HUDEP-2 (cell line): ENCODE data around the gene CRYZL1.

Source experiments
- DNase-seq, 76 experiments: peaks; one replicate each; lab custom pipeline; 2025; ENCODE audit not compliant: unreplicated experiment in 76 of 76; lab: John Stamatoyannopoulos, UW

CRYZL1 gene

DNA sequence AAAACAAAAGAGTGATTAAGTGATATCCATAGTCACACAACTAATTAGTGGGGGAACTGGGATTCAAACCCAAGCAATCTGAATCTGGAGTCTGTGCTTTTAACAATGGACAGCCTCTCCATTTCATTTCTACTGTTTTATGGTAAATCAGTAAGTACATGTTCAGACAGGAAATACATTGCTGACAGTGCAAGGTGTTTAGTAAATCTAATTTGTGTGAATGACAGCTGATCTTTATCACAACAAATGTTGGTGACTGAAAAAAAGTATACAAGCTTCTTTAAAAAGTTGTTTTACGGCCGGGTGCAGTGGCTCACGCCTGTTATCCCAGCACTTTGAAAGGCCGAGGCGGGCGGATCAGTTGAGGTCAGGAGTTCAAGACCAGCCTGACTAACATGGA is 73.6 kb downstream of the CRYZL1 start:
- DNase-seq = no peak

GRCh38 chr21:33566514-33566913 is 75.0 kb downstream of the CRYZL1 start:
- DNase-seq = no peak

GRCh38 chr21:33562389-33562788 is 79.2 kb downstream of the CRYZL1 start:
- no peak for DNase-seq

DNA sequence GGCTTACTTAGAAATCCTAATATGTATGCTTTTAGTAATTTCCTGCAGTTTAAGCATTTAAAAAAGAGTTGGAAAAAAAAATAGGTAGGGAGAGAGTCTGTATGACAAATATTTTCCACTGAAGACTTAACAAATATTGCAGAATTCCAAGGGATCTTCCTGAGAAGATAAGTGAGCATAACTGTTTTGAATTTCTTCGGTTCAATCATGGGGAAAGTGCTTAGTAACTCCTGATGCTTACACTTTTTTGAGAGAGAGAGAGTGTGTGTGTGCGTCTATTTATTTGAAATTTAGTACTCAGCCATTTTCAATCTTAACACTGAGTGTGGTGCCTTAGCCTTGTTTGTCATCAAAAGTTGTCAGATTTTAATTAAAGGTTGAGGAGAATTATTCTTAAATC is 80.2 kb downstream of the CRYZL1 start:
- no peak for DNase-seq

DNA sequence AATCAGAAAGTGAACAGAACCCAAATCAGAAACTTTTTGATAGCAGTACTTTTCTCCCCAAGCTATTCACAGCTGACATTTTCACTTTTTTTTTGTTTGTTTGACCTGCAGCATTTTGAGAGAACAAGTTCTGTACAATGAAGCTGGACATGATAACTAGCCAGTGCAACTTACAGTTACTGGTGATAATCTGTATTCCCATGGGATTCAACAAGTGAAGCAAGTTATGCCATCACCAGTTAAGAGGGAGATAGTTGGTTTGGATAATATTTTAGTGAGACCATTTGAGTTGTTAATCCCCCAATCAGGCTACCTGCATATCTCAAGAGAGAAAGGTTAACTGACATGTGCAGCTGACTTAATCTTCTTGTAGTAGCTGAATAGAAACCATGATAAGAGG is 80.6 kb downstream of the CRYZL1 start:
- no peak for DNase-seq

GRCh38 chr21:33559813-33560212 is 81.7 kb downstream of the CRYZL1 start:
- DNase-seq = no peak

- DNase-seq = no peak
These were observed 82.6 kb downstream of the CRYZL1 start for GRCh38 chr21:33558777-33559421.

GRCh38 chr21:33557447-33557846 is 84.1 kb downstream of the CRYZL1 start:
- DNase-seq = no peak

GRCh38 chr21:33554982-33555344 is 86.6 kb downstream of the CRYZL1 start:
- no peak for DNase-seq

- no peak for DNase-seq
These were observed 87.1 kb downstream of the CRYZL1 start for GRCh38 chr21:33554236-33554981.

- DNase-seq = no peak
These were observed 88.4 kb downstream of the CRYZL1 start for GRCh38 chr21:33552999-33553598.

DNA sequence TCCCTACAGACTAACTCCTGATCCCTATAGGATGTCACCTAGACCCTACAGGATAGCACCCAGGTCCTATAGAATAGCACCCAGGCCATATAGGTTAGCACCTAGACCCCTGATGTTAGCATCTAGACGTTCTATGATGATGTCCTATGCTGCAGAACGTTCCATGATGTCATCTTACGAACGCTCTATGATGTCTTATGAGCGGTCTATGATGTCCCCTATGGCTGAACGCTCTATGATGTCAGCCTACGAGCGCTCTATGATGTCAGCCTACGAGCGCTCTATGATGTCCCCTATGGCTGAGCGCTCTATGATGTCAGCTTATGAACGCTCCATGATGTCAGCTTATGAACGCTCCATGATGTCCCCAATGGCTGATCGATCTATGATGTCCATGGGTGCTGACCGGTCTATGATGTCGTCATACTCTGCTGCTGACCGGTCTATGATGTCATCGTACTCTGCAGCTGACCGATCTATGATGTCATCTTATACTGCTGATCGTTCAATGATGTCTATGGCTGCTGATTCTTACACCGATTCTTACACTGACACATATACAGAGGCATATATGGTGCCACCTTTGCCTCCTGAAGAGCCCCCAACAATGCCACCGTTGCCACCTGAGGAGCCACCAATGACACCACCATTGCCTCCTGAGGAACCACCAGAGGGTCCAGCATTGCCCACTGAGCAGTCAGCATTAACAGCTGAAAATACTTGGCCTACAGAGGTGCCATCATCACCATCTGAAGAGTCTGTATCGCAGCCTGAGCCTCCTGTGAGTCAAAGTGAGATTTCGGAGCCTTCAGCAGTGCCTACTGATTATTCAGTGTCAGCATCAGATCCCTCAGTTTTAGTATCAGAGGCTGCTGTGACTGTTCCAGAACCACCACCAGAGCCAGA is 89.2 kb downstream of the CRYZL1 start:
- DNase-seq = no peak

- no peak for DNase-seq
These were observed 89.9 kb downstream of the CRYZL1 start for GRCh38 chr21:33551664-33552063.

DNA sequence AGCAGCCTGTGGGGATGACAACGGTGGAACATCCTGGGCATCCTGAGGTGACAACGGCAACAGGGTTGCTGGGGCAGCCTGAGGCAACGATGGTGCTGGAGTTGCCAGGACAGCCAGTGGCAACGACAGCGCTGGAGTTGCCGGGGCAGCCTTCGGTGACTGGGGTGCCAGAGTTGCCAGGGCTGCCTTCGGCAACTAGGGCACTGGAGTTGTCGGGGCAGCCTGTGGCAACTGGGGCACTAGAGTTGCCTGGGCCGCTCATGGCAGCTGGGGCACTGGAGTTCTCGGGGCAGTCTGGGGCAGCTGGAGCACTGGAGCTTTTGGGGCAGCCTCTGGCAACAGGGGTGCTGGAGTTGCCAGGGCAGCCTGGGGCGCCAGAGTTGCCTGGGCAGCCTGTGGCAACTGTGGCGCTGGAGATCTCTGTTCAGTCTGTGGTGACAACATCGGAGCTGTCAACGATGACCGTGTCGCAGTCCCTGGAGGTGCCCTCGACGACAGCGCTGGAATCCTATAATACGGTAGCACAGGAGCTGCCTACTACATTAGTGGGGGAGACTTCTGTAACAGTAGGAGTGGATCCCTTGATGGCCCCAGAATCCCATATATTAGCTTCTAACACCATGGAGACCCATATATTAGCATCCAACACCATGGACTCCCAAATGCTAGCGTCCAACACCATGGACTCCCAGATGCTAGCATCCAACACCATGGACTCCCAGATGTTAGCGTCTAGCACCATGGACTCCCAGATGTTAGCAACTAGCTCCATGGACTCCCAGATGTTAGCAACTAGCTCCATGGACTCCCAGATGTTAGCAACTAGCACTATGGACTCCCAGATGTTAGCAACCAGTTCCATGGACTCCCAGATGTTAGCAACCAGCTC is 90.5 kb downstream of the CRYZL1 start:
- DNase-seq = no peak

GRCh38 chr21:33549848-33550771 is 91.4 kb downstream of the CRYZL1 start:
- no peak for DNase-seq

GRCh38 chr21:33546086-33546485 is 95.5 kb downstream of the CRYZL1 start:
- DNase-seq = no peak

GRCh38 chr21:33544451-33545195 is 96.9 kb downstream of the CRYZL1 start:
- DNase-seq = peak in 2 of 76 experiments; percentile 21 to 23

DNA sequence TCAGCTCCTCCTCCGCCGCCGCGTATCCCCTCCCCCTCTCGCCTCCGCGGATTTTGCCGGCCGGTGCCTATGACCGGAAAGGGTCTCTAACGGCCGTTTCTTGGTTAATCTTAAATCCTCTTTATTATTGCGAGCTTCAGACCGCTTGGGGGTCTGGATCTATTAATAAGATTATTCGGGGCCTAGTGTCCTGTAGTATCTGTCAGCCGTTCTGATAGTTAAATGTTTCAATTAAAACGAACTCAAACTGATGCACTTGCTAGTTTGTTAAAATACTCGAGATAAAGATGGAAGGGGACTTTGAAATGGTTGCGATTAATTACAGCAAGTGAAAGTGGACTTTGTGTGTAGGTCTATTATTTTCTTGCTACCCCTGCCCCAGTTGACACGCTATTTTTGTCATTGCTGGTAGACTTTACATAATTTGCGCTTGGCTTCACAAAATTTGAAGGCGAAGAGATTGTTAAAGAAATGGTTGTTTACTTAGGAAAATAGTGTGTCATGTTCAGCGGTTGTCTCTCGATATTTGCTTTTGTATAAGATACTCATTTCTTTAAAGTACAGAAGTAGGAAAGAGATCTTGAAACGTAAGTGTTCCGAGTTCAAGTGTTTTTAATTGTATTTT is 97.9 kb downstream of the CRYZL1 start:
- peak in 45 of 76 experiments; percentile 11 to 83 (median 67) for DNase-seq
